Left lung (tissue), 10 donors: ENCODE results near the gene DHFR2. TPM values are rescaled to one million over a fixed set of nuclear protein-coding genes. Genes with fewer than 3 reads are reported as not detected.

Experiments
- ATAC-seq: fragments of 200-7000 bp; cut with Tn5 transposase; one replicate; pipeline ENCODE4 v1.9.1; 2020; ENCODE audit warnings: moderate library complexity
- DNase-seq, 4 donors: peaks; one replicate each; pipeline ENCODE4 v3.0.0-alpha.2; 2013 to 2020
- H3K27ac ChIP-seq, 2 donors: fragments of 200-600 bp; sonication (generic) in 1 of 2; one replicate each; pipeline versions ENCODE4 v1.5.0 to v1.8.0; 2020 to 2021
- H3K27me3 ChIP-seq, 2 donors: fragments of 200-600 bp; sonication (generic) in 1 of 2; one replicate each; pipeline versions ENCODE4 v1.5.0 to v1.8.0; 2020 to 2021
- H3K36me3 ChIP-seq, 2 donors: fragments of 200-600 bp; sonication (generic) in 1 of 2; one replicate each; pipeline versions ENCODE4 v1.5.0 to v1.8.0; 2020 to 2021
- H3K4me1 ChIP-seq, 2 donors: fragments of 200-600 bp; one replicate each; pipeline ENCODE4 v1.8.0; 2021
- H3K4me3 ChIP-seq, 2 donors: fragments of 200-600 bp; sonication (generic) in 1 of 2; one replicate each; pipeline versions ENCODE4 v1.5.0 to v1.8.0; 2020 to 2021; ENCODE audit warnings: mild to moderate bottlenecking in 1 of 2
- H3K9me3 ChIP-seq, 2 donors: fragments of 200-600 bp; sonication (generic) in 1 of 2; one replicate each; pipeline versions ENCODE4 v1.5.0 to v1.8.0; 2020 to 2021
- intact Hi-C, 2 donors: fragments of 100-400 bp; cut with DNase I; formaldehyde crosslinking; loops; one replicate each; pipeline versions ENCODE4 v1.11.2 to v1.14.2; 2022
- polyA plus RNA-seq, 6 donors: library from polyadenylated mRNA; unstranded; fragments of 120-200 nt; gene quantifications; one replicate each; pipeline ENCODE4 v1.2.1, GENCODE V29; 2013; ENCODE audit not compliant: insufficient read length in 6 of 6
- total RNA-seq, 2 donors: library from RNA; stranded (reverse); fragmentation: NEBNext Ultra II Directional; extraction: Animal tissue kit (Norgen Biotek cat#: 25700); gene quantifications; one replicate each; pipeline ENCODE4 v1.2.1, GENCODE V29; 2021
- TF ChIP-seq, protein P1 (sequence below), 2 donors: fragments of 200-600 bp; sonication (generic) in 1 of 2; IDR thresholded peaks; one replicate each; pipeline versions ENCODE4 v1.5.0 to v1.8.0; 2021; ENCODE audit warnings: antibody characterized with exemption in 2 of 2
- donor health status: DM: no; HTN: yes; CAD: no.
- donor health status: DM: no; HTN: no; CAD: no.

DHFR2 gene
- total and polyA plus RNA-seq, 8 donors = 6.6 to 11.5 (median 10.5) TPM

GRCh38 chr3:94076055-94076454 is 13.3 kb upstream of the DHFR2 start:
- Histone ChIP-seq H3K27me3 (no peaks in the 10 kb centered on the region), H3K36me3 (peaks cover 0 to 32% of the 10 kb centered on the region in 2 donors), H3K9me3 (no peaks in the 10 kb centered on the region), H3K4me3 (no peak overlapping the region), H3K27ac (no peak overlapping the region), H3K4me1 (peaks cover 0 to 5% of the 10 kb centered on the region in 2 donors)
- intact Hi-C loops = no loop called here
- no peak for DNase-seq
- ATAC-seq = no peak
- TF ChIP-seq, protein P1, sequence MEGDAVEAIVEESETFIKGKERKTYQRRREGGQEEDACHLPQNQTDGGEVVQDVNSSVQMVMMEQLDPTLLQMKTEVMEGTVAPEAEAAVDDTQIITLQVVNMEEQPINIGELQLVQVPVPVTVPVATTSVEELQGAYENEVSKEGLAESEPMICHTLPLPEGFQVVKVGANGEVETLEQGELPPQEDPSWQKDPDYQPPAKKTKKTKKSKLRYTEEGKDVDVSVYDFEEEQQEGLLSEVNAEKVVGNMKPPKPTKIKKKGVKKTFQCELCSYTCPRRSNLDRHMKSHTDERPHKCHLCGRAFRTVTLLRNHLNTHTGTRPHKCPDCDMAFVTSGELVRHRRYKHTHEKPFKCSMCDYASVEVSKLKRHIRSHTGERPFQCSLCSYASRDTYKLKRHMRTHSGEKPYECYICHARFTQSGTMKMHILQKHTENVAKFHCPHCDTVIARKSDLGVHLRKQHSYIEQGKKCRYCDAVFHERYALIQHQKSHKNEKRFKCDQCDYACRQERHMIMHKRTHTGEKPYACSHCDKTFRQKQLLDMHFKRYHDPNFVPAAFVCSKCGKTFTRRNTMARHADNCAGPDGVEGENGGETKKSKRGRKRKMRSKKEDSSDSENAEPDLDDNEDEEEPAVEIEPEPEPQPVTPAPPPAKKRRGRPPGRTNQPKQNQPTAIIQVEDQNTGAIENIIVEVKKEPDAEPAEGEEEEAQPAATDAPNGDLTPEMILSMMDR (IDR thresholded peaks at IDR 0.05) = no peak

GRCh38 chr3:94071713-94072284 is 9.1 kb upstream of the DHFR2 start:
- Histone ChIP-seq H3K27ac (no peak overlapping the region), H3K4me1 (peaks cover 4 to 6% of the 10 kb centered on the region in 2 donors), H3K36me3 (peaks cover 0 to 44% of the 10 kb centered on the region in 2 donors), H3K27me3 (no peaks in the 10 kb centered on the region), H3K9me3 (no peaks in the 10 kb centered on the region), H3K4me3 (no peak overlapping the region)
- DNase-seq (no peak), ATAC-seq (no peak)
- intact Hi-C loops = no loop called here
- TF ChIP-seq, protein P1 (IDR thresholded peaks at IDR 0.05) = no peak

GRCh38 chr3:94070341-94070911 is 7.7 kb upstream of the DHFR2 start:
- no peaks in the 10 kb centered on the region for H3K27me3 ChIP-seq
- intact Hi-C loops = no loop called here
- H3K4me1 ChIP-seq = peaks cover 11 to 19% of the 10 kb centered on the region in 2 donors
- no peaks in the 10 kb centered on the region for H3K9me3 ChIP-seq
- ATAC-seq (no peak), DNase-seq (no peak)
- TF ChIP-seq, protein P1 (IDR thresholded peaks at IDR 0.05) = no peak
- H3K4me3 ChIP-seq = no peak overlapping the region
- no peak overlapping the region for H3K27ac ChIP-seq
- H3K36me3 ChIP-seq = peaks cover 0 to 38% of the 10 kb centered on the region in 2 donors

GRCh38 chr3:94069194-94069813 is 6.6 kb upstream of the DHFR2 start:
- ATAC-seq = peak; percentile 40
- H3K27ac ChIP-seq = no peak overlapping the region
- peak in 2 of 4 donors; percentile 5 to 12 for DNase-seq
- H3K27me3 ChIP-seq = no peaks in the 10 kb centered on the region
- H3K4me1 ChIP-seq = peaks cover 17 to 31% of the 10 kb centered on the region in 2 donors
- no peak overlapping the region for H3K4me3 ChIP-seq
- H3K36me3 ChIP-seq = peaks cover 0 to 38% of the 10 kb centered on the region in 2 donors
- TF ChIP-seq, protein P1 (IDR thresholded peaks at IDR 0.05) = peak; percentile 50 to 52
- H3K9me3 ChIP-seq = no peaks in the 10 kb centered on the region
- intact Hi-C loops = loop anchor here in 1 of 2 donors (5.0 kb wide), 1 partner anchor 67 kb away; no protein-coding TSS in a partner anchor
